ENCODE results near the gene SRSF2.
A peak's percentile ranks its signal among the peaks of the same experiment; 100 is the strongest.
"Not testable (repeated sequence)": the region's sequence is repeated elsewhere in the genome, so short reads cannot be mapped to it uniquely, and the experiment has no call there.

Gene SRSF2

DNA sequence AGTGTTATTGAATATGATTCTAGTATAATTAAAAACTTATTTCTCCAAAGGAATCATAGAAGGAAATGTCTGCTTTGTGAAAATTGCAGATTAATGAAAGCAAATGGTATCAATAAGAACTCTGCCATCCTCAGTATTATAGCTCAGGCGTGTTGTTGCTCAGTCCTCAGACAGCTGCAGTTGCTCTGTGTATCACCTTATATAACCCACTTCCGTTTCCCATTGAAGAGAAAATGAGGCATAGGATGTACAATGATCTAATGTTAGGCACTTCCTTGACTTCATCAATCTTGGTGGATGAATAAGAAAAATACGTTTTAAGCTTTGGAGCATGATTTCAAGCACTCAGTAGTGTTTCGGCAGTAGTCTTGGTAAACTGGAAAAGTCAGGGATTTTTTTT lies 14.9 kb upstream of the SRSF2 start:
- no peak for TF ChIP-seq TAF1 (IDR thresholded peaks at IDR 0.05; ENCODE audit: borderline replicate concordance, low read depth, low read length)
- TF ChIP-seq POLR2AphosphoS5 (IDR thresholded peaks at IDR 0.05; ENCODE audit: low read depth, low read length) = no peak
- TF ChIP-seq POLR2A (IDR thresholded peaks at IDR 0.05; ENCODE audit: low read depth, low read length) = no peak
- no peak for FAIRE-seq

DNA sequence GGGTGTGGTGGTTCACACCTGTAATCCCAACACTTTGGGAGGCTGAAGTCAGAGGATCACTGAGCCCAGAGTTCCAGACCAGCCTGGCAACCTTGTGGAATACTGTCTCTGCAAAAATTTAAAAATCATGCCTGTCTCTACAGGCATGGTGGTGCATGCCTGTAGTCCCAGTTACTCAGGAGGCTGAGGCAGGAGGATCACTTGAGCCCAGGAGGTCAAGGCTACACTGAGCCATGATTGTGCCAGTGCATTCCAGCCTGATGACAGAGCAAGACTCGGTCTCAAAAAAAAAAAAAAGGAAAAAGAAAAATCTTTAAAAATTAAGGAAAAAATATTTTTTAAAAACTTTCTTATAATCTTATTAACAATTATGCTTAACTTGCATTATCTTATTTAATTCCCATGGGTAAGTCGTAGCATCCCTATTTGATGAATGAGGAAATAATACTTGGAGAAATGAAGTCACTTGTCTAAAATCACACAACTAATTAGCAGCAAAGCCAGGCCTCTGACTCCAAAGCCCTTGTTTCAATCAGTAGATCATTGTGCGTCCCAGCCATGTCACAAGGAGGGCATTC lies 14.4 kb upstream of the SRSF2 start:
- TF ChIP-seq TAF1 (IDR thresholded peaks at IDR 0.05; ENCODE audit: borderline replicate concordance, low read depth, low read length) (no peak), POLR2AphosphoS5 (IDR thresholded peaks at IDR 0.05; ENCODE audit: low read depth, low read length) (no peak), POLR2A (IDR thresholded peaks at IDR 0.05; ENCODE audit: low read depth, low read length) (no peak)
- DNase-seq (ENCODE audit: insufficient read length) (no peak), FAIRE-seq (no peak)

More for the DNA sequence above, 14.9 kb upstream of the SRSF2 start:
- DNase-seq (ENCODE audit: insufficient read length) = no peak

DNA sequence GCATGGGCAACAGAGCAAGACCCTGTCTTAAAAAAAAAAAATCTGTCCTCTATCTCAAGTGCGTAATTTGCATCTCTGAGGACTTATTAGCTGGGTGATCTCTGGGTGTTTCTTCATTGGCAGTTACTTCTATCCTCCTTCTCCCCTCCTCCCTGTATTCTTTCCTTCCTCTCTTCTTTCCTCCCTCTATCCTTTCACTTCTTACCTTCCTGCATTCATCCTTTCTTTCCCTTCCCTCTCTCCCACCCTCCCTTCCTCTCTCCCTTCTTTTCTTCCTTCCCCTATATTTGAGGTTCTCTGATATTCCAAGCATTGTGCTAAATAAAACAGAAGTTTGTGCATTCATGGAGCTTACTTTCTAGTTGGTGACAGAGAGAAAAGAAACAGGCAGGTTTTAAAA lies 11.5 kb upstream of the SRSF2 start:
- no peak for DNase-seq (ENCODE audit: insufficient read length)
- TF ChIP-seq POLR2AphosphoS5 (IDR thresholded peaks at IDR 0.05; ENCODE audit: low read depth, low read length) = no peak
- TF ChIP-seq POLR2A (IDR thresholded peaks at IDR 0.05; ENCODE audit: low read depth, low read length) = no peak
- no peak for TF ChIP-seq TAF1 (IDR thresholded peaks at IDR 0.05; ENCODE audit: borderline replicate concordance, low read depth, low read length)
- FAIRE-seq = no peak

DNA sequence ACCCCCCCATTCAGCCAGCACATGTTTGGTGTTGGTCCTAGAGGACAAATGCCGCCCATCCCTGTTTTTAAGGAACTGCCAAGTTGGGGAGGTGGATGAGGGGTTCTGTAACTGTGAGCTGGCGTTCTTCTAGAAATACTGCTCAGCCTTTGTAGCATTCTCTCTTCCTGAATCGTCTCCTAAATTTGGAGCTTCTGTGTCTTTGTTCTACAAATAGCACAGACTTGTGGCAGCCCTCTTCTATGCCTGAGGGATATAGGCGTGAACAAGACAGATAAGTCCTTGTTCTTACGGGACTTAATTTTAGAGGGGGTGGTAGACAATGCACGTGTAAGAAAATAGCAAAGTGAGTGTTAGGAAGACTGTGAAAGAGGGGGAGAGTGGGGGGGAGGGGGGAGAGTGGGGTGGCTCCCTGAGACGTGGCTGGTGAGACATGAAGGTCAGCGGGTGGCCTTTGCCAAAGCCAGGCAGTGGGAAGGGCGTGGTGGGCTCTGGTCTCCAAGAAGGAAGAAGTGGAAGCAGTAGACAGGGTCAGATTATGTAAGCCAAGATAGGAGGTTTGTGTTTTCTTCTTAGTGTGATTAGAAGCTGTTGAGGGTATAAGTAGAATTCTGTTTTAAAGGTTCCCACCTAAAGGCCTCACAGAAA lies 10.7 kb upstream of the SRSF2 start:
- no peak for FAIRE-seq
- no peak for DNase-seq (ENCODE audit: insufficient read length)
- TF ChIP-seq POLR2A (IDR thresholded peaks at IDR 0.05; ENCODE audit: low read depth, low read length) (no peak), TAF1 (IDR thresholded peaks at IDR 0.05; ENCODE audit: borderline replicate concordance, low read depth, low read length) (no peak)

DNA sequence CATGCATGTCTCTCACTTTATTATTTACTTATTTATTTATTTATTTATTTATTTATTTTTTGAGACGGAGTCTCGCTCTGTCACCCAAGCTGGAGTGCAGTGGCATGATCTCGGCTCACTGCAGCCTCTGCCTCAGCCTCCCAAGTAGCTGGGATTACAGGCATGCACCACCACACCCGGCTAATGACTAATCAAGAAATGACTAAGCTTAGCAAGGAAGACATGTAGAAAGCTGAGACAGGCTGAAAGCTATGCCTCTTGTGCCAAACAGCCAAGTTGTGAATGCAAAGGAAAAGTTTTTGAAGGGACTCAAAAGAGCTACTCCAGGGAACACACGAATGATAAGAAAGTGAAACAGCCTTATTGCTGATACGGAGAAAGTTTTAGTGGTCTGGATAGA lies 8.7 kb upstream of the SRSF2 start:
- FAIRE-seq; DNase-seq (ENCODE audit: insufficient read length): not testable (repeated sequence)

DNA sequence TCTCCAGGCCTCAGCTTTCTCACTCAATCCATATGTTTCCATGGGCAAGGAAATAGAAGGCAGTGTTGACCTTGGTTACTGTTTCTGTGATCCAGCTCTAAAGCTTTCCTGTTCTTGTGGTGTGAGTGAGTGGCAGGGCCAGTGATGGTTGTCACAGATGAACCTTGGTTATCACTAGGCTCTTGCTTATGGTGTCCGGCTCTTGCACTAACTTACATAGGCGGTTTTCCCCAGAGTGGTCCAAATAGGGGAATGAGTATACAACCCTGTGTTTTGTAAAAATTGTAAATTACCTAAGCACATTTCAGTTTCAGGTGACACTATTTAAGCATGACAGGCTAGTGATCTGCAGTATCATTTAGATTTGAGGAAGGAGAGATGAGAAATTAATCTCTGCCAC lies 7.6 kb upstream of the SRSF2 start:
- TF ChIP-seq TAF1 (IDR thresholded peaks at IDR 0.05; ENCODE audit: borderline replicate concordance, low read depth, low read length) (no peak), POLR2A (IDR thresholded peaks at IDR 0.05; ENCODE audit: low read depth, low read length) (no peak), POLR2AphosphoS5 (IDR thresholded peaks at IDR 0.05; ENCODE audit: low read depth, low read length) (no peak)
- FAIRE-seq = no peak
- DNase-seq (ENCODE audit: insufficient read length) = no peak

DNA sequence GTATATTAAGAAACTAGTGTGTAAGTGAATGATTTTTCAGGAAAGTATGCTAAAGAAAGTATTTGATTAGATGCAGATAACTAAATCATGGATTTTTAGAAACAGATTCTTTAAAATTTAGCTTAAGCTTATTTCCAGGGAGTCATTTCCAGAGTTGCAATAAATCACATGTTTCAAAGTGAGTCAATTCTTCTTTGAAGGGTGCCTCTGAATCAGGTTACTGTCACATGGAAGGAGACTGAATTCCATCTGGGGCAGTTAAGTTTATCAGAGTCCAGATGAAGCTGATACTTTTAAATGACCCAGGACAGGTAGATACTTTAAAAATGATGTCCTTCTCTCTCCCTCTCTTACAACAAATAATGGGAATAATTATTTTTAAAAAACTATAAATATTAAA lies 5.8 kb upstream of the SRSF2 start:
- DNase-seq (ENCODE audit: insufficient read length) (no peak), FAIRE-seq (no peak)
- TF ChIP-seq POLR2AphosphoS5 (IDR thresholded peaks at IDR 0.05; ENCODE audit: low read depth, low read length) (no peak), POLR2A (IDR thresholded peaks at IDR 0.05; ENCODE audit: low read depth, low read length) (no peak), TAF1 (IDR thresholded peaks at IDR 0.05; ENCODE audit: borderline replicate concordance, low read depth, low read length) (no peak)

DNA sequence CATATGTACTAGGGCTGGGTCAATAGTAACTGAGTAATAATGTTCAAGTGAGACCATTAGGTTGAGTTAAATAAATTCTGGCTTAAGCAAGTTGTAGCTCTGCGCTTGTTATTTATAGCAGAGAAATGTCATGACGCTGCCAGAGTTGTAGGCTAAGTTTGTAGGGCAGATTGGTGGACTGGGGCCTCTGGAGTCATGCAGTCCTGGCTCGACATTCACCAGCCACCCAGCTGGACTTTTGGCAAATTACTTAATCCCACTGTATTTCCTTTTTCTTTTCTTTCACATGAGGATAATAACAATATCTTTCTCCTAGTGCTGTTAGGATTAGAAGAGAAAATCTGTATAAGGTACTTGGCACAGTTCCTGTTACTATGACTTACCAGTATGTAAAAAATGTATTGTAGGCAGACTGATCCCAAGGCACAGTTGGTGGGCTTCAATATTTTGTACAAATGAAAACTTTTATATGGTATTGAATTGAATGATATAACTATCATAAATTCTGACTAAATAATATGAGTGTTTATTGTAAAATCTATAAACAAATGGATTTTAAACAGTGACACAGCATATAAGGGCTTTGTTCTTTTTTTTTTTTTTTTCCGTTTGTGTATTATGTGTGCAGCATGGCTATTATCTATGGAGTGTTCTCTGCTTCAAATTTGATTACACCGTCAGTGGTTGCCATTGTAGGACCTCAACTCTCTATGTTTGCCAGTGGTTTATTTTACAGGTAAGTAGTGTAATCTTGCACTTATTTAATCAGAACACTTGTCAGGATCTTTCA lies 3.4 kb upstream of the SRSF2 start:
- FAIRE-seq (no peak), DNase-seq (ENCODE audit: insufficient read length) (no peak)
- no peak for TF ChIP-seq POLR2A (IDR thresholded peaks at IDR 0.05; ENCODE audit: low read depth, low read length)
- no peak for TF ChIP-seq POLR2AphosphoS5 (IDR thresholded peaks at IDR 0.05; ENCODE audit: low read depth, low read length)
- TF ChIP-seq TAF1 (IDR thresholded peaks at IDR 0.05; ENCODE audit: borderline replicate concordance, low read depth, low read length) = no peak

DNA sequence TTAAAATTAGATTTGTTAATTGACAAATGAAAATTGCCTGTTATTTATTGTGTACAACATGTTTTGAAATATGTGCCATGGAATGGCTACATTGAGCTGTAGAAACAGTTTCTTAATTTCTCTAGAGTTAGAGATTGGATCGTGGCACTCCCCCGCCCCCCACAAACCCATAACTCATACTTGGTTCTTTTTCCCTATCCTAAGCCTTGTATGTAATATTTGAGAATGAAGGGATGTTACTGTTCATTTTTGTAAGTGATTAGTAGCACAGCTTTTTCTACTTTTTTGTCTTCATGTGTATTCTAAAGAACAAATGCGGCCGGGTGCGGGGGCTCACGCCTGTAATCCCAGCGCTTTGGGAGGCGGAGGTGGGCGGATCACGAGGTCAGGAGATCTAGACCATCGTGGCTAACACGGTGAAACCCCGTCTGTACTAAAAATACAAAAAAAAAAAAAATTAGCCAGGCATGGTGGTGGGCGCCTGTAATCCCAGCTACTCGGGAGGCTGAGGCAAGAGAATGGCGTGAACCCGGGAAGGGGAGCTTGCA lies 2.5 kb upstream of the SRSF2 start:
- not testable (repeated sequence) for FAIRE-seq; DNase-seq (ENCODE audit: insufficient read length)

DNA sequence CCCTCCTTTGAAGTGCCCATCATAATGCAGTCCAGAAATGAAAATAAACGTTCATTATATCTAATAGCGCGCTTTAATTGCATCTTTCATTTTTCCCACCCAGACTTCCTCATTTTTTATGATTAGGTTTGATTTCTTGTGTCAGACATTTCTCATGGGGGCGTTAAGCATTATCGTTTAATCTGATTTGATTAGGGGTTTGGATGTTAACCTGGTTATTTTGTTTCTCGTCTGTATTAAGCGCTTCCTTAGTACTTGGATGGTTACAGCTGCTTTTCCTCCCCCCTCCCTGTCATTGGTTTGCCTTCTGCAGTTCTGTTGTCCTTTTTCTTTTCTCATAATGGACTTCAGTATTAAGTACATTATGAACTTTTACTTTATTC lies 1.3 kb upstream of the SRSF2 start:
- FAIRE-seq = no peak
- TF ChIP-seq POLR2A (IDR thresholded peaks at IDR 0.05; ENCODE audit: low read depth, low read length) = no peak
- no peak for DNase-seq (ENCODE audit: insufficient read length)

DNA sequence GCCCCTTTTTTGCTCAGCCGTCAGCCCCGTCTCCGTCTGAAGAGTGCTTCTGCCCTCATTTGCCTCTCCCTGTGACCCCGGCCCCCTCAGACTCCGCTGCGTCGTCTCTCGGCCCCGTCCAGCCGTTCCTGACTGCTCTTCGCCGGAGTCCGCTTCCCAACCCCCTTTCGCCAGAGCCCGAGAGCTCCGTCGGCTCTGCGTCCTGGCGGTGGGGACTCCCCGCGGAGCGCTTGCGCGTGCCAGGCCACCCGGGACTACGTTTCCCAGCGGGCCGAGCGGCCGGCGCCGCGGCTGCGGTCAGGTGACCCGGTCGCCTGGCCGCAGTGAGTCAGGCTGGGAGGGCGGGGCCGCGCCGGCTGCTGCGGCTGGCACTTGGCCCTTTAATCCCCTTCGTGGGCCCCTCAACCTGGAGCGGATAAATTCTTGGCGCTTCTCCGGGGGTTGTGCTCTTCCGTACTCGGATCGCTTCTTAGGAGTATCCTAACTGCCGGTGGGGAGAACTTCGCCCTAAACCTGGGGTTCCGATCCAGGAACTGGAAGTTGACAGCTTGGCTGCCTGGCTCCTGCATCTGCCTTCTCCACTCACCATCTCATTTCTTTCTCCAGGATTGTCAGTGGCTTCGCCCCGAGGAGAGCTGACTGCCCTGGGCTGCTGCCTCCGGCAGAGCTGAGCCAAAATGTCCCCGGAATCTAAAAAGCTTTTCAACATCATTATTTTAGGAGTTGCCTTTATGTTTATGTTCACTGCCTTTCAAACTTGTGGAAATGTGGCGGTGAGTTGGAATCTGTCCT lies 741 bp upstream of the SRSF2 start, which contains the start of gene MFSD11:
TSS of gene MFSD11 (plus strand) at position 444 of the 792 bp plus-strand sequence. CDS start at position 678, 234 bp downstream.
- FAIRE-seq (peak; percentile 97), DNase-seq (ENCODE audit: insufficient read length) (peak; percentile 94)
- TF ChIP-seq POLR2AphosphoS5 (IDR thresholded peaks at IDR 0.05; ENCODE audit: low read depth, low read length) = no peak
- TF ChIP-seq TAF1 (IDR thresholded peaks at IDR 0.05; ENCODE audit: borderline replicate concordance, low read depth, low read length) = no peak
- no peak for TF ChIP-seq POLR2A (IDR thresholded peaks at IDR 0.05; ENCODE audit: low read depth, low read length)
